Measurements from ENCODE around the gene DIP2C.

Gene DIP2C

DNA sequence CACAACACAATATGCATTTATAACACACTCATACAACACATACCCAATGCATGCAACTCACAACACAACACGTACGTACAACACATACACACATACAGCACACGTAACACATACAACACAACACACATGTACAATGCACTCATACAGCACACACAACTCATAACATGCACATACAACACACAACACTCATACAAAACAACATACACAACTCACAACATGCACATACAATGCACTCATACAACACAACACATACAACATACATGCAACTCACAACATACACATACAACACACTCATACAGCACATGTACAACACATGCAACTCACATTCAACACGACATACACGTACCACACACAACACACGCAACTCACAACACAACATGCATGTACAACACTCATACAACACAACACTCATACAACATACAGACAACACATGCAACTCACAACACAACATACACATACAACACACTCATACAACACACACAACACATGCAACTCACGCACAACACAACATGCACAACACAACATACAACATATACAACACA is 21.8 kb downstream of the DIP2C start:
- Histone ChIP-seq H3K4me3 (no peak overlapping the region), H3K27me3 (no peaks in the 10 kb centered on the region), H3K9me3 (no peaks in the 10 kb centered on the region), H3K4me1 (peaks cover 0 to 38% (median 5%) of the 10 kb centered on the region in 4 donors), H3K27ac (no peak overlapping the region), H3K36me3 (no peaks in the 10 kb centered on the region)
- no peak for DNase-seq
- intact Hi-C loops (cut with DNase I; ENCODE audit: low total_unique reads), result no loop called here
- no peak for TF ChIP-seq CTCF (IDR thresholded peaks at IDR 0.05)

GRCh38 chr10:667096-667495 is 22.4 kb downstream of the DIP2C start:
- H3K4me1 ChIP-seq, result peaks cover 0 to 40% (median 5%) of the 10 kb centered on the region in 4 donors
- no peaks in the 10 kb centered on the region for H3K9me3 ChIP-seq
- intact Hi-C loops (cut with DNase I; ENCODE audit: low total_unique reads), result no loop called here
- DNase-seq, result peak in 1 of 2 donors; percentile 63
- TF ChIP-seq CTCF (IDR thresholded peaks at IDR 0.05), result no peak
- H3K27ac ChIP-seq, result peak overlapping the region; percentile 79 to 82
- no peak overlapping the region for H3K4me3 ChIP-seq
- no peaks in the 10 kb centered on the region for H3K27me3 ChIP-seq
- H3K36me3 ChIP-seq, result no peaks in the 10 kb centered on the region

DNA sequence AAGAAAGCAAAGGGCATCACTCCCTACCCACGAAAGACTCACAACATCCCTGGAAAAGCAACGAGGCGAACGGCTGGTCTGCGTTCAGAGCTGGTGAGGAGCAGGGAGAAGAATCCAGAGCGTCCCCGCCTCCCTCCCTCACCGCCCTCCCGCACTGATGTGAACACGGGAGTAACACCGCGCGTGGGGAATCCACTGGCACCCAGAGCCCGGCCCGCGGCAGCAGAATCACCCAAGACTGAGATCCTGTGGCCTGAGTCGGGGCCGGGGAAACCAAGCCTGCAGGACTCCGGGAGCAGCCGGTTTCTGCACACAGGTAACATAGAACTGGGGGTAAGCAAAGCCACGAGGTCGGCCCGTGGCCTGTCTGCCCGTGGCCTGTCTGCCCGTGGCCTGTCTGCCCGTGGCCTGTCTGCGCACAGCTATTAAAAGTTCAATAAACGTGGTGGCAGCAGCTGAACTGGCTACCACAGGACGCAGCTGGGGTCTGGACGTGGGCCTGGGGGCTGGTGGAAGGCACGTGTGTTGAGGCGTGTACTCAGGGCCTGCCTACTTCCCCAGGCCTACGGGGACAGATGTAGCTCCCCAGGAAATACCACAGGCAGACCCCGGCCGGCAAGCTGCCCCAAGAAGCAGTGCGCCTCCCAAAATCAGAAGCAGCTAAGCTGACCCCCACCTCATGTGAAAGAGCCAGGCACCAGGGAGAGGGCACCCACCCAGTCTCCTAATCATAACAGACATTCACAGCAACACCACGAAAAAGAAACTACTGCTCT is 23.0 kb downstream of the DIP2C start:
- peak in 1 of 2 donors; percentile 74 for DNase-seq
- no peak for TF ChIP-seq CTCF (IDR thresholded peaks at IDR 0.05)
- H3K4me3 ChIP-seq, result peak overlapping the region; percentile 44 to 55
- H3K27ac ChIP-seq, result peak overlapping the region; percentile 79 to 82
- H3K27me3 ChIP-seq, result no peaks in the 10 kb centered on the region
- intact Hi-C loops (cut with DNase I; ENCODE audit: low total_unique reads), result no loop called here
- H3K9me3 ChIP-seq, result no peaks in the 10 kb centered on the region
- H3K4me1 ChIP-seq, result peaks cover 0 to 45% (median 6%) of the 10 kb centered on the region in 4 donors
- no peaks in the 10 kb centered on the region for H3K36me3 ChIP-seq

- Histone ChIP-seq H3K4me3 (peak overlapping the region; percentile 44 to 55), H3K27me3 (no peaks in the 10 kb centered on the region), H3K36me3 (no peaks in the 10 kb centered on the region), H3K27ac (peak overlapping the region; percentile 79 to 82), H3K9me3 (no peaks in the 10 kb centered on the region), H3K4me1 (peaks cover 0 to 53% (median 14%) of the 10 kb centered on the region in 4 donors)
- no peak for TF ChIP-seq CTCF (IDR thresholded peaks at IDR 0.05)
- peak; percentile 80 to 90 for DNase-seq
- intact Hi-C loops (cut with DNase I; ENCODE audit: low total_unique reads), result no loop called here
Observed at GRCh38 chr10:665579-666091, 23.8 kb downstream of the DIP2C start.

DNA sequence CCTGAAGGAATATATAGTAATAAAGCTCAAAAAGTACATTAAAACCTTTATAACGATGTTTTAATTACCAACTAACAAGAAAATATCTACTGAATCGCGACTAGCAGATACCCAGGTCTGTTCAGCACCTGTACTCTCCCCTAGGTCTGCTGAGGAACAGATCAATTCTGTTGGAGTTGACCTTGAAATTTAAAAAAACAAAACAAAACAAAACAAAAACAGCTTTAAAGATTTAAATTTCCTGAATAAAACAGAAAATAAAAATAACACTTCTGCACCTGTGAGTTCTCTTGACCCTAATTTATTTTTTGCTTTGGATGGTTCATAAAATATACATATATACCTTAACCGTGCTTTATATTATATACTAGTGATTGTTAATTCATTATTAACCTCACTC is 24.6 kb downstream of the DIP2C start:
- no peak for DNase-seq
- Histone ChIP-seq H3K27ac (peak overlapping the region; percentile 79 to 82), H3K36me3 (no peaks in the 10 kb centered on the region), H3K9me3 (no peaks in the 10 kb centered on the region), H3K27me3 (no peaks in the 10 kb centered on the region), H3K4me3 (peak overlapping the region; percentile 44 to 55), H3K4me1 (peaks cover 0 to 60% (median 19%) of the 10 kb centered on the region in 4 donors)
- TF ChIP-seq CTCF (IDR thresholded peaks at IDR 0.05), result no peak
- intact Hi-C loops (cut with DNase I; ENCODE audit: low total_unique reads), result no loop called here
